Measurements from ENCODE around the gene NOP56. TPM values are rescaled to one million over a fixed set of nuclear protein-coding genes. Genes with fewer than 3 reads are reported as not detected.

Gene NOP56
- total RNA-seq, 1 donor from 2014 or later = 47.3 TPM

GRCh38 chr20:2706688-2707352 lies 54.4 kb downstream of the NOP56 start:
- Histone ChIP-seq H3K27me3 (ENCODE audit: low read depth) (peaks cover 25% of the 10 kb centered on the region), H3K36me3 (no peaks in the 10 kb centered on the region), H3K9me3 (replicated peaks) (no peaks in the 10 kb centered on the region), H3K27ac (replicated peaks) (no peak overlapping the region), H3K4me1 (no peaks in the 10 kb centered on the region), H3K4me3 (no peak overlapping the region)
- intact Hi-C loops (cut with micrococcal nuclease) = no loop called here
- TF ChIP-seq CTCF (IDR thresholded peaks at IDR 0.05; ENCODE audit: borderline replicate concordance) = no peak
- no peak for DNase-seq

GRCh38 chr20:2707353-2708072 lies 55.1 kb downstream of the NOP56 start:
- Histone ChIP-seq H3K4me3 (no peak overlapping the region), H3K9me3 (replicated peaks) (no peaks in the 10 kb centered on the region), H3K4me1 (no peaks in the 10 kb centered on the region), H3K27ac (replicated peaks) (no peak overlapping the region), H3K27me3 (ENCODE audit: low read depth) (peaks cover 25% of the 10 kb centered on the region), H3K36me3 (no peaks in the 10 kb centered on the region)
- TF ChIP-seq CTCF (IDR thresholded peaks at IDR 0.05; ENCODE audit: borderline replicate concordance) = no peak
- no peak for DNase-seq
- intact Hi-C loops (cut with micrococcal nuclease) = no loop called here

Small RNAs within 50 kb of the gene (microRNA-seq; reads per million reads assigned to microRNA genes)
- gene MIR1292 = 1.9 reads per million

Other genes with a start within 250 kb of the NOP56 start
- 49.3 TPM for gene SNRPB, start 181.8 kb upstream of the NOP56 start, total RNA-seq
- gene ZNF343, start 143.7 kb upstream of the NOP56 start, total RNA-seq = 6.3 TPM
- not detected for gene TMC2, start 116.1 kb upstream of the NOP56 start, total RNA-seq
- gene IDH3B, start 11.6 kb downstream of the NOP56 start, total RNA-seq = 220 TPM
- gene EBF4, start 40.1 kb downstream of the NOP56 start, total RNA-seq = 4.9 TPM
- gene CPXM1, start 148.0 kb downstream of the NOP56 start, total RNA-seq = 0.69 TPM
- not detected for gene C20orf141, start 162.4 kb downstream of the NOP56 start, total RNA-seq
- not detected for gene TMEM239, start 163.7 kb downstream of the NOP56 start, total RNA-seq
- 9.4 TPM for gene PCED1A, start 188.0 kb downstream of the NOP56 start, total RNA-seq
- gene VPS16, start 188.1 kb downstream of the NOP56 start, total RNA-seq = 15.7 TPM
- 23.5 TPM for gene PTPRA, start 220.8 kb downstream of the NOP56 start, total RNA-seq